HG03095 (cell line): Measurements from ENCODE around the gene UNC119.
A peak's percentile ranks its signal among the peaks of the same experiment; 100 is the strongest.

Experiments
- ATAC-seq: cut with Tn5 transposase; IDR thresholded peaks from one replicate; pipeline ENCODE4 v1.9.1; 2021; ENCODE audit warnings: moderate library complexity; ENCODE audit not compliant: unreplicated experiment

Gene UNC119

GRCh38 chr17:28573521-28573920, 21.1 kb upstream of the UNC119 start:
- no peak for ATAC-seq

- ATAC-seq: no peak
Observed at GRCh38 chr17:28573040-28573380, 20.6 kb upstream of the UNC119 start.

DNA sequence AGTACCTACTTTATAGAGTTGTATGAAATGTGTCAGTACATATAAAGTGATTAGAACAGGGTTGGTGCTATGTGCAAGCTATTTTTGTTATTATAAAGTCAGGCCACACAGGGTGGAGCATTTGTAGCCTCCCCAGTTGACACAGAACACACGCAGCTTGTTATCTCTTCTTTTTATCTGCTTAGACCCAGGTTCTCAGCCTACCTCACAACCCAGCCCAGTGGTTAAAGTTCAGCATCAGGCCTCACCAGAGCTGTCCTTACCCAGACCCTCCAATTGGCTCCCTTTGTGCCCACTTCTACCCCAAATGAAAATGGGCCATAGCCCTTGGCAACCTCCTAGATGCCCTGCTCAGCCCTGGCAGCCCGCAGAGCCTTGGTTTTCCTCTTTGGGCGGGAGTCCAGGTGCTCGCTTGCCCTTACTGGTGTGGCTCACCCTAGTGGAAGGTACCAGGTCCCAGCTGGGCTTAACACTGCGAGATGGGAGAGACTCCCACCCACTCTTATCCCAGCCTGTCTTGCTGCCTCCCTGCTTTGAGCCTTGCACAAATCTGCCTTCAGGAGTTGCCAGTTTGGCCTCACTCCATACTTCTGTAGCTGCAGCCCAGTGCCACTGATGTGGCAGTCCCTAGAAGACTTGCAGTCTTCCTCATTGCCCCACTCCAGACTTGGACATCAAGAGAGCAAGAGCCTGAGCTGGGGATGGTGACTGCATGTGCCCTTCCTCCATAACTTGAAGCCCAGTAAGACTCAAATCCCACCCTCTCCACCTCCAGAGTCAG, 20.0 kb upstream of the UNC119 start:
- ATAC-seq: no peak

DNA sequence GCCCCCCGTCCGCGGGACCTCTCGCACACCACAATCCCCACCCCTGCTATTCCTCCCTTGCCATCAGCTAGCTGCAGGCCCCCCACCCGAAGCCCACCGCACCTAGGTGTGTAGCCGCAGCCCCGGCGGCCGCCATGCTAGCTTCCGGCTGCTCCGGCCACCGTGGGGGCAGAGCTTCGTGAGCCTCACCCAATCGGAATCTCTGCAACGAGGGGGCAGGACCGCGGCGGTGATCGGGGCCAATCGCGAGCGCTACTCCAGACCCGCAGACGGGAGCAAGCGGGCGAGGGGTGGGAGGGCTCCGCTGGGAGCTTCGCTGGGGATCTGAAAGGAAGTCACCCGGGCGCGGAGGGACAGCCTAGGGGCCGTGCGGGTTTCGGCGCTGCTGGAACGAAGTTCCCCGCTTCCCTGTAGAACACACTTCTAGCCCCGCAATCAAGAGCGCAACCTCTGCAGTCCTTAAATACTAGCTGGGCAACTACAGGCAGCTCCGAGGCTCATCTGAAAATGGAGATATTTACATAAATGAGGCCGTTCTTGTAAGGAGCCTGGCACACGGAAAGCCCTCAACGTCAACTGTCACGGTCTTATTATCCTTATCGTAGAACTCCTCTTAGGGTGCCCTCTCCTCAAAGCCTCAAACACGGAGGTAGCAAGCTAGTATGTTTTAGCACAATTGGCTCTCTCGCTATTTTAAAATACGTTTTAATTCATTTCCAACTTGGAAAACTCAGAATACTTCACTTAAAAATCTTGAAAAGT, 19.1 kb upstream of the UNC119 start, which contains the start of gene PIGS:
Gene PIGS, minus strand, starts transcription at position 164 of the 762 bp plus-strand sequence. Its CDS starts 28 bp downstream, at position 136.
- peak; percentile 82 for ATAC-seq

GRCh38 chr17:28570716-28571360, 18.4 kb upstream of the UNC119 start:
- no peak for ATAC-seq

DNA sequence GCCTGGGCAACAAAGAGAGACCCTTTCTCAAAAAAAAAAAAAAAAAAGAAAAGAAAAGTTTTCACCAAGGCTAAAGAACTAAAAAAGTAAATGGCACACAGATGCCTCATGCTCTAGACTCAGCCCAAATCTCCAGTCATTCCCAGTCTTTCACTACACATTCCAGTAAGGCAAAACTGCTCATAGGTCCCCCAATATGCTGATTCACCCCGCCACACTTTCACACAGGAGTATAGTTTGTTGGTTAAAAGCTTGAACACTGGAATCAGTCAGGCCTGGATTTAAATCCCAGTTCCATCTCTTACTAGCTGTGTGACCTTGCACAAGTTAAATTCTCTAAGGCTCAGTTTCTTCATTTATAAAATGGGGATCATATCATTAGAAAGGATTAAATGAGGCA, 17.0 kb upstream of the UNC119 start:
- no peak for ATAC-seq

DNA sequence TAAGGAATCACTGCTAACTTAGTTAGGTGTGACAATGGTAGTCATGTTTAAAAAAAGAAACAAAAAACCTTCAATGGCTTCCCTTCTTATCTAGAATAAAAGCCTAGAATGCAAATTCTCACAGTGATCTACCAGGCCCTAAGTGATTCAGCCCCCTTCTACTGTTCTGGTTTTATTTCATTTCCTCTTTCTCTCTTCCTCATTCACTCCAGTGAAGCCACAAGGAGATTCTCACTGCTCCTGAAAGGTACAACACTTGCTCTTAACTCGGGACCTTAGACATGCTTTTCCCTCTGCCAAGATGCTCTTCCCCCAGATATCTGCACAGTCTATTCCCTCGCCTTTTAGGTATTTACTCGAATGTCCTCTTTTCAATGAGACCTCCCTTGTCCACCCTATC, 15.2 kb upstream of the UNC119 start:
- ATAC-seq: no peak

GRCh38 chr17:28563475-28563874, 11.1 kb upstream of the UNC119 start:
- ATAC-seq: no peak

GRCh38 chr17:28555022-28555421, 2.6 kb upstream of the UNC119 start:
- ATAC-seq: no peak

DNA sequence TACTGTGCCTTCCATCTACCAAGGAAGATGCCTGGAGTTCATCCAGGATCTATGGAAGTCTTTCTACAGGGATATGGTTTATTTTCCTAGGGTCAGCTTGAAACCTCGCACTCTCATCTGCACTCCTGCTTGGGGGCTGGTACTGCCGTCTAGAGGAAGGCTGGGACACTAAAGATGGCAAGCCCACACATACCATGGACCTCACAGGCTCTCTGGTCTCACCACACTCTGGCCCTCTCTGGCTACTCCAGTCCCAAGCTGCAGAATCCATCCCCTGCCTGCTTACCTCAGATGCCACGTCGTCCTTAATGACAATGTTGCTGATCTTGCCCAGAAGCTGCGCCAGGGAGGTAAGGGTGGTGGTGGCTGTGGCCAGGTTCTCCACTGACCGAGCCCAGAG, 2.1 kb upstream of the UNC119 start:
- no peak for ATAC-seq

DNA sequence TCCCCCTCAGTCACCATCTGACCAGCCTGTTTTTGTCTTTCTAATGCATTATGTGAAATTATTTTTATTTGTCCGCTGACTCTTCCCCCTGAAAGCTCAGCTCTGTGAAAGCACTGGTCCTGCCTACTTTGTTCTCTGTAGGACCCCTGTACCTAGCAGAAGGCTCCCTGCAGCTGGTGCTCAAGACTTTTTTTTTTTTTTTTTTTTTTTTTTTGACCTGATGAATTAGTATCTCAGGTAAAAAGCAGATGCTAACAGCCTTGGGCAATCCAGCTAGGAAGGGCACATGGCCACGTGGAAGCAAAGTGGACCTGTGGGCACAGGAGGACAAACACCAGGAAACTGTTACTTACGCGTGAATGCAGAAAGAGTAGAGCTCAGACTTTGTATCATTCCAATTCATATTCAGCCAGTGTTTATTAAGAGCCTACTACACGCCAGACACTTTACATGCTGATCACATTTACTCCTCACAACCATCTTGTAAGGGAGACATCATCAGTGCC, 629 bp upstream of the UNC119 start:
- no peak for ATAC-seq

- ATAC-seq: no peak
Observed at GRCh38 chr17:28551421-28552175, 826 bp downstream of the UNC119 start.

GRCh38 chr17:28550858-28551257, 1.6 kb downstream of the UNC119 start:
- ATAC-seq: no peak

DNA sequence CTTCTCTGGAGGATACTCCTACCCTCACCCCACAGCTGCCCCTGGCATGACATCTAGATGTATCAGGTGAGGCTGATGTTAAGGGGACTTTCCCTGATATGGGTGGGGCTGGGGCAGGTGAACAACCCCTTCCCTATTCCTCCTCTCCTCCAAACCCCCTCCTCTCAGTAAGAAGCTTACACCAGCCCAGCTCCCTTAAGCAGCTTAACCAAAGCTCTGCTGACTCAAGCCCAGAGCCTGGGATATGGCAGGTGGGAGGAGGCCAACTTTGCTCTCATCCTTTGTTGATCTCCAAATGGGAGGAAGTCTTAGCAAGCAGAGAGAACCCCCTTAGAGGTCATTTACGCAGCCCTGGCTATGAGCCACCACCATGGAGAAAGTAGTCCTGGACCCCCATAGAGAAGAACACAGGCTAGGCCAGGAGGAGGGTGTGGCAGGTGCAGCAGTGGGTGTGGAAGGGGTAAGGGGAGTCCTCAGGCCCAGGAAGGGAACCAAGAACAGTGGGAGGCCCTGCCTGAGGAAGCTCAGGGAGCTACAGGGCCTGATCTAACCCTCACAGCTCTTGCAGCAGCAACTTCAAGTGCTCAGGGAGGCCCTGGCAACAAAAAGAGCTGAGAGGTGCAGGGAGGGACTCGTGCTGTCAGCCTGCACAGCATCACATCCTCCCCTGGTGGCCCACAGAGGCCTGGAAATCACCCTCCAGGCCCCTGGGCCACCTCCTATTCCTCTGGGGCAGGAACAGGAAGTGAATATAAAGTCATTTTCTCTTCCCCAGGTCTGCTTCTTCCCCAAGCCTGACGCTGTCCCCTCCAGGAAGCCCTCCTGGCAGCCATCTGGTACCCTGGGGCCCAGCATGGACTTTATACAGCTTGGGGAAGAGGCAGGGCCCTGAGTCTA, 2.9 kb downstream of the UNC119 start:
- peak; percentile 36 for ATAC-seq

- no peak for ATAC-seq
Observed at GRCh38 chr17:28548417-28549130, 3.9 kb downstream of the UNC119 start.

- no peak for ATAC-seq
Observed at GRCh38 chr17:28547623-28548416, 4.6 kb downstream of the UNC119 start.

DNA sequence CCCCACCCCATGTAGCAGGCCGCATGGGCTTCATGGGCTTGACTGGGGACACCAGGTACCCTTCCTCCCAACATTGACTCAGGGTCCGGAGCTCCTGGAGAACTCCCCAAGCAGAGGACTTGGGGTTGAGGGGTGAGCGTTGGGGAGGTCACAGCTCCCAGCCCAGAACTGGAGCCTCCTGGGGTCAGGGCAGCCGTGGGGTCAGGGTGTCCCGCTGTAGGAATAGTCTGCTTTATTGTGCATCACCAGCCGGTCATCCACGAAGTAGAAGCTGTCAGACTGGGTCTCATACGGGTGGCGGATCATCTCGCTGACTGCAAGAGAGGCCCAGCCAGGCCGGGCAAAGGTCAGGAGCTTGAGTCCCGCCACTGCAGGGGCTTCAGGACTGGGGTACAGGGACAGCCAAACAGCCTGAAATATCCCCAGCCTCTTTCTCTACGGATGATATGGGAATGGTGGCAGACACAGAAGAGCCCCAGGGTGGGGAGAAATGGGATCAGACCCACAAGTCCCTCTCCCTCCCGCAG, 5.3 kb downstream of the UNC119 start:
- ATAC-seq: no peak

GRCh38 chr17:28545787-28546415, 6.5 kb downstream of the UNC119 start:
- no peak for ATAC-seq
